ENCODE results near the gene GPS1.

DNA sequence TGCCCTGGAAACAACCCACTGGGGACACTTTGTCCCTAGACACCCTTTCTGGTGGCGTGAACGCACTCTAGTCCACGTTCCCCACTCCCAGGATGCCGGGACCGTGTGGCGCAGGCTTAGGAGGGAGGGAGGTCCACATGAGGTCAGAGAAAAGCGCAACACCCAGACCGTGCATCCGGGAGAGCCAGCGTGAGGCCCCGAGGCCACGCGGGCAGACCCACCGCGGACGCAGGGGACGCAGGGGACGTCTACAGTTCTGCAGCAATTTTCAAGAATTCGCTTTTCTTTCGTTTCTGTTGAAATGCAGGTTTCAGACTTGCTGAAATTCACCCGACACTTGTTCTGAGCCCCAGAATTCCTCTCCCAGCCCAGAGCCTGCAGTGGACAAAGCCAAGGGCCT lies 4.8 kb upstream of the GPS1 start:
- TF ChIP-seq, protein P1, sequence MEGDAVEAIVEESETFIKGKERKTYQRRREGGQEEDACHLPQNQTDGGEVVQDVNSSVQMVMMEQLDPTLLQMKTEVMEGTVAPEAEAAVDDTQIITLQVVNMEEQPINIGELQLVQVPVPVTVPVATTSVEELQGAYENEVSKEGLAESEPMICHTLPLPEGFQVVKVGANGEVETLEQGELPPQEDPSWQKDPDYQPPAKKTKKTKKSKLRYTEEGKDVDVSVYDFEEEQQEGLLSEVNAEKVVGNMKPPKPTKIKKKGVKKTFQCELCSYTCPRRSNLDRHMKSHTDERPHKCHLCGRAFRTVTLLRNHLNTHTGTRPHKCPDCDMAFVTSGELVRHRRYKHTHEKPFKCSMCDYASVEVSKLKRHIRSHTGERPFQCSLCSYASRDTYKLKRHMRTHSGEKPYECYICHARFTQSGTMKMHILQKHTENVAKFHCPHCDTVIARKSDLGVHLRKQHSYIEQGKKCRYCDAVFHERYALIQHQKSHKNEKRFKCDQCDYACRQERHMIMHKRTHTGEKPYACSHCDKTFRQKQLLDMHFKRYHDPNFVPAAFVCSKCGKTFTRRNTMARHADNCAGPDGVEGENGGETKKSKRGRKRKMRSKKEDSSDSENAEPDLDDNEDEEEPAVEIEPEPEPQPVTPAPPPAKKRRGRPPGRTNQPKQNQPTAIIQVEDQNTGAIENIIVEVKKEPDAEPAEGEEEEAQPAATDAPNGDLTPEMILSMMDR (IDR thresholded peaks at IDR 0.05), result no peak
- no peak for TF ChIP-seq POLR2A (IDR thresholded peaks at IDR 0.05)

All from uterus (tissue), 2 donors.